Measurements from ENCODE around the gene ARHGAP25. TPM values are rescaled to one million over a fixed set of nuclear protein-coding genes. Genes with fewer than 3 reads are reported as not detected.

Gene ARHGAP25
- polyA plus RNA-seq, 12 donors: 2.6 to 8.3 (median 3.8) TPM; not detected in 2

- DNase-seq: no peak
These were observed 7.2 kb downstream of the ARHGAP25 start for GRCh38 chr2:68741805-68742306.

- DNase-seq: no peak
These were observed 8.2 kb downstream of the ARHGAP25 start for GRCh38 chr2:68742626-68743415.

GRCh38 chr2:68743531-68743930 is 8.9 kb downstream of the ARHGAP25 start:
- DNase-seq: no peak

- no peak for DNase-seq
These were observed 9.8 kb downstream of the ARHGAP25 start for GRCh38 chr2:68744366-68744912.

GRCh38 chr2:68745006-68745405 is 10.4 kb downstream of the ARHGAP25 start:
- no peak for DNase-seq

- DNase-seq: no peak
These were observed 11.8 kb downstream of the ARHGAP25 start for GRCh38 chr2:68746408-68746807.

- DNase-seq: no peak
These were observed 12.8 kb downstream of the ARHGAP25 start for GRCh38 chr2:68747413-68747812.

- no peak for DNase-seq
These were observed 13.3 kb downstream of the ARHGAP25 start for GRCh38 chr2:68747900-68748299.

GRCh38 chr2:68748568-68748967 is 14.0 kb downstream of the ARHGAP25 start:
- no peak for DNase-seq

- DNase-seq: no peak
These were observed 14.7 kb downstream of the ARHGAP25 start for GRCh38 chr2:68749345-68749744.

- no peak for DNase-seq
These were observed 16.2 kb downstream of the ARHGAP25 start for GRCh38 chr2:68750592-68751396.

GRCh38 chr2:68751397-68752339 is 17.1 kb downstream of the ARHGAP25 start:
- peak; percentile 85 for DNase-seq

GRCh38 chr2:68753318-68753717 is 18.7 kb downstream of the ARHGAP25 start:
- no peak for DNase-seq

- no peak for DNase-seq
These were observed 20.5 kb downstream of the ARHGAP25 start for GRCh38 chr2:68755071-68755470.

- no peak for DNase-seq
These were observed 21.6 kb downstream of the ARHGAP25 start for GRCh38 chr2:68756178-68756577.

GRCh38 chr2:68757081-68757480 is 22.5 kb downstream of the ARHGAP25 start:
- DNase-seq: no peak

GRCh38 chr2:68762100-68762499 is 27.5 kb downstream of the ARHGAP25 start:
- DNase-seq: no peak

- no peak for DNase-seq
These were observed 28.1 kb downstream of the ARHGAP25 start for GRCh38 chr2:68762665-68763064.

- DNase-seq: no peak
These were observed 29.6 kb downstream of the ARHGAP25 start for GRCh38 chr2:68764041-68764805.

GRCh38 chr2:68764806-68765311 is 30.2 kb downstream of the ARHGAP25 start:
- no peak for DNase-seq
